Right atrium auricular region (tissue), 2 donors: ENCODE measurements around the gene PIK3R2. TPM values are rescaled to one million over a fixed set of nuclear protein-coding genes. Genes with fewer than 3 reads are reported as not detected.

ENCODE experiments used
- DNase-seq: peaks from one replicate; pipeline ENCODE4 v3.0.0-alpha.2; 2019; ENCODE audit warnings: low spot score
- H3K27ac ChIP-seq, 2 donors: fragments of 200-600 bp; sonication (generic); 1 replicate in 1 of 2; 2 replicates in 1 of 2; pipeline ENCODE4 v1.5.1; 2016 to 2019
- H3K27me3 ChIP-seq, 2 donors: fragments of 200-600 bp; sonication (generic); one replicate each; pipeline versions ENCODE4 v1.5.1 to v1.6.0; 2017 to 2019
- H3K36me3 ChIP-seq: fragments of 200-600 bp; sonication (generic); one replicate; pipeline ENCODE4 v1.5.1; 2016
- H3K4me1 ChIP-seq, 2 donors: fragments of 200-600 bp; sonication (generic); one replicate each; pipeline versions ENCODE4 v1.5.1 to v1.6.0; 2017 to 2019
- H3K4me3 ChIP-seq, 2 donors: fragments of 200-600 bp; sonication (generic); 1 replicate in 1 of 2; 2 replicates in 1 of 2; pipeline ENCODE4 v1.5.1; 2017 to 2019; ENCODE audit warnings: mild to moderate bottlenecking in 1 of 2, moderate library complexity in 1 of 2
- H3K9me3 ChIP-seq, 2 donors: fragments of 200-600 bp; sonication (generic); one replicate each; pipeline ENCODE4 v1.5.1; 2019
- CTCF ChIP-seq, 2 donors: fragments of 200-600 bp; sonication (generic); IDR thresholded peaks; one replicate each; pipeline ENCODE4 v1.5.1; 2019; ENCODE audit warnings: antibody characterized with exemption in 2 of 2
- total RNA-seq, 2 donors: library from RNA; depleted of rRNA; stranded (reverse); fragments of >200 nt; gene quantifications; one replicate each; pipeline ENCODE4 v1.1.0, GENCODE V29; 2016

PIK3R2 gene
- total RNA-seq, 2 donors from 2014 or later, result 18.7 to 19.0 TPM

- DNase-seq, result no peak
- TF ChIP-seq CTCF (IDR thresholded peaks at IDR 0.05), result no peak
- H3K4me1 ChIP-seq, result peaks cover 0 to 24% of the 10 kb centered on the region in 2 donors
- peaks cover 39% of the 10 kb centered on the region for H3K36me3 ChIP-seq
- no peaks in the 10 kb centered on the region for H3K9me3 ChIP-seq
- H3K4me3 ChIP-seq, result no peak overlapping the region
- H3K27ac ChIP-seq, result no peak overlapping the region
- no peaks in the 10 kb centered on the region for H3K27me3 ChIP-seq
Observed at GRCh38 chr19:18197941-18198340, 45.0 kb downstream of the PIK3R2 start.

- Histone ChIP-seq H3K4me1 (peaks cover 0 to 28% of the 10 kb centered on the region in 2 donors), H3K4me3 (no peak overlapping the region), H3K27ac (no peak overlapping the region), H3K36me3 (peaks cover 39% of the 10 kb centered on the region), H3K27me3 (no peaks in the 10 kb centered on the region), H3K9me3 (no peaks in the 10 kb centered on the region)
- no peak for DNase-seq
- TF ChIP-seq CTCF (IDR thresholded peaks at IDR 0.05), result no peak
Observed at GRCh38 chr19:18198374-18198773, 45.4 kb downstream of the PIK3R2 start.

GRCh38 chr19:18202397-18202777, 49.4 kb downstream of the PIK3R2 start:
- no peaks in the 10 kb centered on the region for H3K9me3 ChIP-seq
- no peaks in the 10 kb centered on the region for H3K27me3 ChIP-seq
- no peak for TF ChIP-seq CTCF (IDR thresholded peaks at IDR 0.05)
- H3K36me3 ChIP-seq, result peaks cover 23% of the 10 kb centered on the region
- H3K4me1 ChIP-seq, result peaks cover 0 to 21% of the 10 kb centered on the region in 2 donors
- H3K27ac ChIP-seq, result peak overlapping the region; percentile 31 to 36
- H3K4me3 ChIP-seq, result no peak overlapping the region
- DNase-seq, result no peak

GRCh38 chr19:18202778-18203407, 49.9 kb downstream of the PIK3R2 start:
- DNase-seq, result no peak
- H3K36me3 ChIP-seq, result peaks cover 21% of the 10 kb centered on the region
- peak overlapping the region; percentile 74 to 85 for H3K4me3 ChIP-seq
- H3K27ac ChIP-seq, result peak overlapping the region; percentile 31 to 86
- no peaks in the 10 kb centered on the region for H3K27me3 ChIP-seq
- TF ChIP-seq CTCF (IDR thresholded peaks at IDR 0.05), result peak in 1 of 2 donors; percentile 41
- peaks cover 0 to 23% of the 10 kb centered on the region in 2 donors for H3K4me1 ChIP-seq
- H3K9me3 ChIP-seq, result no peaks in the 10 kb centered on the region

GRCh38 chr19:18203408-18203862, 50.5 kb downstream of the PIK3R2 start:
- no peak for TF ChIP-seq CTCF (IDR thresholded peaks at IDR 0.05)
- peak overlapping the region; percentile 77 to 86 for H3K27ac ChIP-seq
- DNase-seq, result no peak

More at GRCh38 chr19:18203408-18203862, 50.5 kb downstream of the PIK3R2 start:
- H3K4me3 ChIP-seq, result peak overlapping the region; percentile 74 to 85
- H3K27me3 ChIP-seq, result no peaks in the 10 kb centered on the region
- H3K36me3 ChIP-seq, result peaks cover 16% of the 10 kb centered on the region
- peaks cover 0 to 28% of the 10 kb centered on the region in 2 donors for H3K4me1 ChIP-seq
- H3K9me3 ChIP-seq, result no peaks in the 10 kb centered on the region
